NCI-H2171 (cell line): ENCODE results near the gene WNK2.

ENCODE experiments used
- DNase-seq: peaks from one replicate; lab custom pipeline; 2025; lab: John Stamatoyannopoulos, UW

Gene WNK2

GRCh38 chr9:93255494-93255867, 71.5 kb downstream of the WNK2 start:
- peak; percentile 49 for DNase-seq

GRCh38 chr9:93255994-93256877, 72.3 kb downstream of the WNK2 start:
- DNase-seq = no peak

GRCh38 chr9:93256878-93257807, 73.2 kb downstream of the WNK2 start:
- no peak for DNase-seq

- DNase-seq = no peak
Measured at GRCh38 chr9:93257808-93258331, 73.9 kb downstream of the WNK2 start.

- no peak for DNase-seq
Measured at GRCh38 chr9:93258419-93258817, 74.5 kb downstream of the WNK2 start.

- no peak for DNase-seq
Measured at GRCh38 chr9:93258818-93259489, 75.0 kb downstream of the WNK2 start.

GRCh38 chr9:93259490-93260262, 75.7 kb downstream of the WNK2 start:
- no peak for DNase-seq

- no peak for DNase-seq
Measured at GRCh38 chr9:93260263-93261066, 76.5 kb downstream of the WNK2 start.

- no peak for DNase-seq
Measured at GRCh38 chr9:93261281-93261680, 77.3 kb downstream of the WNK2 start.

- DNase-seq = no peak
Measured at GRCh38 chr9:93261735-93262523, 78.0 kb downstream of the WNK2 start.

- no peak for DNase-seq
Measured at GRCh38 chr9:93262537-93263310, 78.8 kb downstream of the WNK2 start.

GRCh38 chr9:93263334-93264229, 79.6 kb downstream of the WNK2 start:
- no peak for DNase-seq

GRCh38 chr9:93264338-93265125, 80.6 kb downstream of the WNK2 start:
- no peak for DNase-seq

- DNase-seq = no peak
Measured at GRCh38 chr9:93265301-93265971, 81.5 kb downstream of the WNK2 start.

- DNase-seq = no peak
Measured at GRCh38 chr9:93265972-93266371, 82.0 kb downstream of the WNK2 start.

GRCh38 chr9:93266521-93267001, 82.6 kb downstream of the WNK2 start:
- no peak for DNase-seq
